GM19240 (cell line): Measurements from ENCODE around the gene FLNA.
A peak's percentile ranks its signal among the peaks of the same experiment; 100 is the strongest.
"Not testable (repeated sequence)": the region's sequence is repeated elsewhere in the genome, so short reads cannot be mapped to it uniquely, and the experiment has no call there.

Experiments used
- DNase-seq: peaks from one replicate; pipeline ENCODE4 v3.0.0; 2011; ENCODE audit warnings: low spot score; ENCODE audit not compliant: insufficient read length

FLNA gene, protein sequence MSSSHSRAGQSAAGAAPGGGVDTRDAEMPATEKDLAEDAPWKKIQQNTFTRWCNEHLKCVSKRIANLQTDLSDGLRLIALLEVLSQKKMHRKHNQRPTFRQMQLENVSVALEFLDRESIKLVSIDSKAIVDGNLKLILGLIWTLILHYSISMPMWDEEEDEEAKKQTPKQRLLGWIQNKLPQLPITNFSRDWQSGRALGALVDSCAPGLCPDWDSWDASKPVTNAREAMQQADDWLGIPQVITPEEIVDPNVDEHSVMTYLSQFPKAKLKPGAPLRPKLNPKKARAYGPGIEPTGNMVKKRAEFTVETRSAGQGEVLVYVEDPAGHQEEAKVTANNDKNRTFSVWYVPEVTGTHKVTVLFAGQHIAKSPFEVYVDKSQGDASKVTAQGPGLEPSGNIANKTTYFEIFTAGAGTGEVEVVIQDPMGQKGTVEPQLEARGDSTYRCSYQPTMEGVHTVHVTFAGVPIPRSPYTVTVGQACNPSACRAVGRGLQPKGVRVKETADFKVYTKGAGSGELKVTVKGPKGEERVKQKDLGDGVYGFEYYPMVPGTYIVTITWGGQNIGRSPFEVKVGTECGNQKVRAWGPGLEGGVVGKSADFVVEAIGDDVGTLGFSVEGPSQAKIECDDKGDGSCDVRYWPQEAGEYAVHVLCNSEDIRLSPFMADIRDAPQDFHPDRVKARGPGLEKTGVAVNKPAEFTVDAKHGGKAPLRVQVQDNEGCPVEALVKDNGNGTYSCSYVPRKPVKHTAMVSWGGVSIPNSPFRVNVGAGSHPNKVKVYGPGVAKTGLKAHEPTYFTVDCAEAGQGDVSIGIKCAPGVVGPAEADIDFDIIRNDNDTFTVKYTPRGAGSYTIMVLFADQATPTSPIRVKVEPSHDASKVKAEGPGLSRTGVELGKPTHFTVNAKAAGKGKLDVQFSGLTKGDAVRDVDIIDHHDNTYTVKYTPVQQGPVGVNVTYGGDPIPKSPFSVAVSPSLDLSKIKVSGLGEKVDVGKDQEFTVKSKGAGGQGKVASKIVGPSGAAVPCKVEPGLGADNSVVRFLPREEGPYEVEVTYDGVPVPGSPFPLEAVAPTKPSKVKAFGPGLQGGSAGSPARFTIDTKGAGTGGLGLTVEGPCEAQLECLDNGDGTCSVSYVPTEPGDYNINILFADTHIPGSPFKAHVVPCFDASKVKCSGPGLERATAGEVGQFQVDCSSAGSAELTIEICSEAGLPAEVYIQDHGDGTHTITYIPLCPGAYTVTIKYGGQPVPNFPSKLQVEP (N-terminal part only)

DNA sequence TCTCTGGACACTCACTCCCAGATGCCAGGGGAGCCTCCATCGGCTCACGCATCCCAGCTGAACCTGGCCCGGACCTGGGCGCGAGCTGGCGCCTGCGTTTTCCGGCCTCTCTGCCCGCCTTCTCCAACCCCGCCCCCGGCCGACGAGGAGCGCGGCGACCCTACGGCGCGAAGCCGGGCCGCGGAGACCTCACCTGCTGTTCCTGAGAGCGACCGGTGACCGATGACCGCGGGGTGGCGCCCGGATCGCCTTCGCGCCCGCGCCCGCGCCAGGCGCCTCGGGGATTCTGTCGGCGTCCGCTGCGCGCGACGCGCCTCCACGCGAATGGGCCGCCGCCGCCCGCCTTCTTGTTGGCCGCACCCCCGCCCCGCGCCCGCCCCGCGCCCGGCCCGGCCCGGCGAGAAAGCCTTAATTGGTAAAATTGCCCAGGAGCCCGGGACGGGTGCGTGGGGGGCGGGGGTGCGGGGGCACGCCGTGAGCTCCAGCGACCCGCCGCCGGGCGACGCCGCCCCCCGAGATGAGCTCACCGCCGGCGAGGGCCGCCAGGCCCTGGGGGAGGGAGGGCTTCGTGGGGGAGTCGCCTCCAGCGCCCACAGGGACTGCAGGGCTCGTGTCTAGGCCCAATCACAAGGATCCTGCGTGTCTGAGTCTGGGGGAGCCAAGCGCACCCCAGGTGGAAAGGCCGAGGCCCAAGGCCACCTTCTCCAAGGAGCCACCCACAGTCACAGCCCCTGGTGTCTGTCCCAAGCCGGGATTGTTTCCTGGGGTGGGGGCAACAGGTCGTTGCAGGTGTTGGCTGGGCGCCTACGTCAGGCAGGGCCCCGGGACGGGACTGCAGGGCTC is at the start of gene FLNA:
TSS of gene FLNA (minus strand) at position 322 of the 843 bp plus-strand sequence. CDS start 3,389 bp downstream, outside the sequence.
- DNase-seq: no peak

GRCh38 chrX:154420402-154420756 is 45.9 kb upstream of the FLNA start:
- DNase-seq: no peak

GRCh38 chrX:154419688-154420401 is 45.4 kb upstream of the FLNA start:
- no peak for DNase-seq

- DNase-seq: no peak
Observed at GRCh38 chrX:154419189-154419588, 44.8 kb upstream of the FLNA start.

- no peak for DNase-seq
Observed at GRCh38 chrX:154417157-154417556, 42.7 kb upstream of the FLNA start.

- no peak for DNase-seq
Observed at GRCh38 chrX:154413142-154413541, 38.7 kb upstream of the FLNA start.

DNA sequence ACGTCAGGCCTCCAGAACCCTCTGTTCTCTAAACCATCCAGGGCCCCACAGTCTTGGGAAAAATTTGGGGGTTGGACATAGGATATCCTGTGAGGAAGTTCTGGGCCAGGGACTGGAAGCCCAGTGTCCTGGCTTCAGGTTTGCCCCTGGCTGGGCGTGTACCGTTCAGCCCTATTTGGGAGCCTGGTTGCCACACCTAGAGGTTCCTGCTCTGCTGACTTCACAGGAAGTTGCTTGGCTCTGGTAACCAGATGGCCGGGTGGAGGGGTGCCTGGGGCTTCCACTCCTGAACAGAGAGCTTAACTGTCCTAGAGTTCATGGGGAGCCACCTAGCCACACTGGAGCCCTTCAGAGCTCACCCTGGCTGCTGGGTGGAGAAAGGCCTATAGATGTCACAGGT is 38.0 kb upstream of the FLNA start:
- DNase-seq: no peak

- DNase-seq: peak; percentile 33
Observed at GRCh38 chrX:154411981-154412340, 37.5 kb upstream of the FLNA start.

DNA sequence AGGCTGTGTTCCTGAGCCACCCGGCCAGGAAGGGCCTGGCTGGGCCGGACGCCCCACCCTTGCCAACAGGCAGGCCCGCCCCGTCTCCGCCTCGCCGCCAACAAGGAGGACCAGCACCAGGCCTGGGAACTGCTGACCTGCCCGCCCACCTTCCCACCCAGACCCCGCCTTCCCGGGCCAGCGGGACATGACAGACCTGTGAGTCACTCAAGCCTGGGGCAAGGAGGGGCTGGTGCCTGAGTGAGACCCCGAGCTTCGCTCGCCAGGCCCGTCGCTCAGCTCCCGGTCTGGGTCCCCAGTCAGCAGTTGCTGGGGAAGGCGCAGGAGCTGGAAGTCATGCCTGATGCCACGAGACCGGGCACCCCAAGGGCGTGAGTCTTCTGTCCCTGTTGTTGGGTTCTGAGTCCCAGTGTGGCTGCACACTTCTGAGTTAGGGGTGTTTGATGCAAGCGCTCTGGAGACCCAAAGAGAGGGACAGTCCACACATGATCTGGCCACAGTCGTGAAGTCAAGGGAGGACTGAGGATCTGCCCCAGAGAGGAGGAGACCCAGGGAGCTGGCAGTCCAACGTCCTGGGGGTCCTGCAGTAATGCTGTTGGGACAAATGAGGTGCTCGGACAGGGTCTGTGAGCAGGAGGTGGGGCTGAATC is 34.9 kb upstream of the FLNA start, which contains the start of gene DNASE1L1:
TSS of gene DNASE1L1 (minus strand) at position 33 of the 650 bp plus-strand sequence. CDS start 3,686 bp downstream, outside the sequence.
- DNase-seq: peak; percentile 26

- DNase-seq: no peak
Observed at GRCh38 chrX:154408659-154409221, 34.3 kb upstream of the FLNA start.

- no peak for DNase-seq
Observed at GRCh38 chrX:154404625-154405192, 30.3 kb upstream of the FLNA start.

DNA sequence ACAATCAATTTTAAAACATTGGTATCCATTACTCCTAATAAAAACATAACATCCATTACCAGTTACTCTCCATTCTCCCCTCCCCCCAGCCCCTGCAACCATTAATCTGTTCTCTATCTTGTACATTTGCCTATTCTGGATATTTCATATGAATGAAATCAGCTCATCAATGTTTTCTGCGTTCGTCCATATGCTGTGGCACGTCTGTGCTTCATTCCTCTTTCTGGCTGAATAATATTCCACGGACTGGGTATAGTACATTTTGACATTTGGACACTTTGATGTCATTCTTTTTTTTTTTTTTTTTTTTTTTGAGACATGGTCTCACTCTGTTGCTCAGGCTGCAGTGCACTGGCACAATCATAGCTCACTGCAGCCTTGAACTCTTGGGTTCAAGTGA is 29.4 kb upstream of the FLNA start:
- DNase-seq: no peak

GRCh38 chrX:154403192-154403591 is 28.8 kb upstream of the FLNA start:
- DNase-seq: no peak

- DNase-seq: no peak
Observed at GRCh38 chrX:154402622-154403127, 28.2 kb upstream of the FLNA start.

- no peak for DNase-seq
Observed at GRCh38 chrX:154401918-154402621, 27.6 kb upstream of the FLNA start.

DNA sequence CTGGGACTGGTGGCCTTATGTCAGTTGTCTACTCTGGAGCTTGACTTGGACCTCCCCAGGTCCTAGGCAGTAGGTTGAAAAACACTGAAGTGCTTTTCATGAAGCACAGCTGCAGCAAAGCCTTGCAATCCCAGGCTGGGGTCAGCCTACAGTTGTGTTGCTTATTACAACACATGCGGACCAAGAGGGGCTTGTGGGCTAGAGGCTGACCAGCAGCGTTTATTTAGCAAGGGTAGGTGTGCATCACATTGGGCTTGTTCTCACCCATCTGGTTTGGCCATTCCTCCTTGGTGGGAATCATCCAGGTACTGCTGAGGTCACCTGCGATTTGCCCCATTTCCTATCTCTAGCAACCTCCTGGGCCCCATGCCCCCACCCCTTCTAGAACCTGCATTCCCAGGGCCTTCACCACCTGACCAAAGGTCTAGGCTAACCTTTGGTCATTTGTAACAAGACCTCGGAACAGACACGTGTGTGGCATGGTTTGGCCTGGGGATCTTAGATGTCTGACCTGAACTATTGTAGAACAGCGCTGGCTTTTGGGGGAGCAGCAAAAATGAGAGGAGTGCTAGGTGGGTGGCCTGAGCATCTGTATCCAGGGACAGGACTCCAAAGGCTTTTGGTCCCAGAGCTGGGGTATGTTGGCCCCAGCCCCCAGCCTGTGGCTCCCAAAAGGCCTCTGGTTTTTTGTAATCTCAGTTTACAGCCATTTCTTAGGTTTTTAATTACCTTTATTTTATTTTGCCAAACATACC is 26.8 kb upstream of the FLNA start:
- no peak for DNase-seq

GRCh38 chrX:154400369-154400817 is 26.0 kb upstream of the FLNA start:
- not testable (repeated sequence) for DNase-seq
